ENCODE measurements around the gene PRX. TPM values are rescaled to one million over a fixed set of nuclear protein-coding genes. Genes with fewer than 3 reads are reported as not detected.
A peak's percentile ranks its signal among the peaks of the same experiment; 100 is the strongest.

The PRX gene
- total and polyA plus RNA-seq, 2 of the 13 experiments (the other 11 are each of a cell fraction or from before 2014, with no cell fraction given), result 0.66 TPM

DNA sequence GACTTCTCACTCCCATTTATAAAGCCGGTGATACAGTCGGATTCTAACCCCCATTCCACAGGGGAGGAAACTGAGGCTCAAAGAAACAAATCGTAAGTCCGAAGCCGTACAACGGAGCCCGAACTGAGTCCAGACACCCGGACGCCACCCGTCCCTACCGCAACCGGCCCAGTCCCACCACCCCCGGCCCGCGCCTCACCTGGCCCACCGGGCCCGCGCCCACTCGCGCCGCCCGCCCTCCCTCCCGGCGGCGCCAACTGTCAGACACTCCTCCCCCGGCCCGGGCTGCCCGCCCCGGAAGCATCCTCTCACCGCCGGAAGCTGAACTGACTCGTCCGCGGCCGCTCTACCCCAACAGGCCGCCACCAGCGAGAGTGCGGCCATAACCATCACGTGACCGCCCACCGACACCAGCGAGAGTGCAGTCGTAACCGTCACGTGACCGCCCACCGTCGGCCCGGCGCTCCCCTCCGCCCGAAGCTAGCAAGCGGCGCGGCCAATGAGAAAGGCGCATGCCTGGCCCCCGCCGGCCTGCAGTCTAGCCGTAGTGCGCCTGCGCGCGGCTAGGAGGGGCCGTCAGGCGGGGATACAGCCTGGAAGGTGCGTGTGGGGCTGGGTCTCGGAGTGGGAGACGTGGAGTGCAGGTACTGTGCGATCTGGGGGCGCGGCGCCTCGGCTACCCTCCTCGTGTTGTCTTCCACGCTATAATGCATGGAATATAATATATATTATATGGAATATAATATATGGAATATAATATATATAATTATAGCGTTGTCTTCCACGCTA, 64.9 kb downstream of the PRX start, which contains the start of the genes C19orf47 and PLD3 (continued):
- TF ChIP-seq, protein P1, sequence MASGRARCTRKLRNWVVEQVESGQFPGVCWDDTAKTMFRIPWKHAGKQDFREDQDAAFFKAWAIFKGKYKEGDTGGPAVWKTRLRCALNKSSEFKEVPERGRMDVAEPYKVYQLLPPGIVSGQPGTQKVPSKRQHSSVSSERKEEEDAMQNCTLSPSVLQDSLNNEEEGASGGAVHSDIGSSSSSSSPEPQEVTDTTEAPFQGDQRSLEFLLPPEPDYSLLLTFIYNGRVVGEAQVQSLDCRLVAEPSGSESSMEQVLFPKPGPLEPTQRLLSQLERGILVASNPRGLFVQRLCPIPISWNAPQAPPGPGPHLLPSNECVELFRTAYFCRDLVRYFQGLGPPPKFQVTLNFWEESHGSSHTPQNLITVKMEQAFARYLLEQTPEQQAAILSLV (CRISPR knock-in tag; IDR thresholded peaks at IDR 0.05; ENCODE audit: borderline replicate concordance), result peak; percentile 85
- TF ChIP-seq CBFB (CRISPR knock-in tag; IDR thresholded peaks at IDR 0.05) (peak; percentile 84), MED8 (CRISPR knock-in tag; IDR thresholded peaks at IDR 0.05; ENCODE audit: insufficient replicate concordance) (no peak), SOX6 (IDR thresholded peaks at IDR 0.05) (no peak), SOX6 (CRISPR knock-in tag; IDR thresholded peaks at IDR 0.05) (peak; percentile 63), ARNT2 (CRISPR knock-in tag; IDR thresholded peaks at IDR 0.05; ENCODE audit: low read depth) (no peak; the same call in 1 of the 2 replicates), RBM22 (optimal IDR thresholded peaks at IDR 0.05; ENCODE audit: low read length) (no peak), MXI1 (IDR thresholded peaks at IDR 0.05; ENCODE audit: borderline replicate concordance, low read depth, low read length) (peak; percentile 76; the same call in 1 of the 3 replicates), CENPT (CRISPR knock-in tag; IDR thresholded peaks at IDR 0.05; ENCODE audit: low read depth) (no peak), NAIF1 (CRISPR knock-in tag; IDR thresholded peaks at IDR 0.05; ENCODE audit: borderline replicate concordance) (no peak), IKZF1 (IDR thresholded peaks at IDR 0.05) (no peak), CHD2 (IDR thresholded peaks at IDR 0.05; ENCODE audit: low read depth, low read length) (no peak), ADNP (CRISPR knock-in tag; IDR thresholded peaks at IDR 0.05) (no peak), RARG (CRISPR knock-in tag; IDR thresholded peaks at IDR 0.05; ENCODE audit: low read depth) (no peak), CBX2 (IDR thresholded peaks at IDR 0.05; ENCODE audit: low read depth, low read length) (no peak), CBX2 (CRISPR knock-in tag; IDR thresholded peaks at IDR 0.05; ENCODE audit: low read depth) (no peak), ZNF749 (CRISPR knock-in tag; IDR thresholded peaks at IDR 0.05; ENCODE audit: borderline replicate concordance) (no peak), SMARCC2 (IDR thresholded peaks at IDR 0.05) (no peak)
- TF ChIP-seq, protein P2, sequence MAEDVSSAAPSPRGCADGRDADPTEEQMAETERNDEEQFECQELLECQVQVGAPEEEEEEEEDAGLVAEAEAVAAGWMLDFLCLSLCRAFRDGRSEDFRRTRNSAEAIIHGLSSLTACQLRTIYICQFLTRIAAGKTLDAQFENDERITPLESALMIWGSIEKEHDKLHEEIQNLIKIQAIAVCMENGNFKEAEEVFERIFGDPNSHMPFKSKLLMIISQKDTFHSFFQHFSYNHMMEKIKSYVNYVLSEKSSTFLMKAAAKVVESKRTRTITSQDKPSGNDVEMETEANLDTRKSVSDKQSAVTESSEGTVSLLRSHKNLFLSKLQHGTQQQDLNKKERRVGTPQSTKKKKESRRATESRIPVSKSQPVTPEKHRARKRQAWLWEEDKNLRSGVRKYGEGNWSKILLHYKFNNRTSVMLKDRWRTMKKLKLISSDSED (CRISPR knock-in tag; IDR thresholded peaks at IDR 0.05), result no peak
- TF ChIP-seq, protein P3, sequence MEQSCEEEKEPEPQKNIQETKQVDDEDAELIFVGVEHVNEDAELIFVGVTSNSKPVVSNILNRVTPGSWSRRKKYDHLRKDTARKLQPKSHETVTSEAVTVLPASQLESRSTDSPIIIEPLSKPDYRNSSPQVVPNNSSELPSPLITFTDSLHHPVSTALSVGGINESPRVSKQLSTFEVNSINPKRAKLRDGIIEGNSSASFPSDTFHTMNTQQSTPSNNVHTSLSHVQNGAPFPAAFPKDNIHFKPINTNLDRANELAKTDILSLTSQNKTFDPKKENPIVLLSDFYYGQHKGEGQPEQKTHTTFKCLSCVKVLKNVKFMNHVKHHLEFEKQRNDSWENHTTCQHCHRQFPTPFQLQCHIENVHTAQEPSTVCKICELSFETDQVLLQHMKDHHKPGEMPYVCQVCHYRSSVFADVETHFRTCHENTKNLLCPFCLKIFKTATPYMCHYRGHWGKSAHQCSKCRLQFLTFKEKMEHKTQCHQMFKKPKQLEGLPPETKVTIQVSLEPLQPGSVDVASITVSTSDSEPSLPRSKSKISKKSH (CRISPR knock-in tag; IDR thresholded peaks at IDR 0.05; ENCODE audit: borderline replicate concordance), result 0 out of 2 replicates have a peak, but pooled peaks have one; percentile 33
- TF ChIP-seq, protein P4, sequence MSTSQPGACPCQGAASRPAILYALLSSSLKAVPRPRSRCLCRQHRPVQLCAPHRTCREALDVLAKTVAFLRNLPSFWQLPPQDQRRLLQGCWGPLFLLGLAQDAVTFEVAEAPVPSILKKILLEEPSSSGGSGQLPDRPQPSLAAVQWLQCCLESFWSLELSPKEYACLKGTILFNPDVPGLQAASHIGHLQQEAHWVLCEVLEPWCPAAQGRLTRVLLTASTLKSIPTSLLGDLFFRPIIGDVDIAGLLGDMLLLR (CRISPR knock-in tag; IDR thresholded peaks at IDR 0.05), result no peak
- TF ChIP-seq, protein P5, sequence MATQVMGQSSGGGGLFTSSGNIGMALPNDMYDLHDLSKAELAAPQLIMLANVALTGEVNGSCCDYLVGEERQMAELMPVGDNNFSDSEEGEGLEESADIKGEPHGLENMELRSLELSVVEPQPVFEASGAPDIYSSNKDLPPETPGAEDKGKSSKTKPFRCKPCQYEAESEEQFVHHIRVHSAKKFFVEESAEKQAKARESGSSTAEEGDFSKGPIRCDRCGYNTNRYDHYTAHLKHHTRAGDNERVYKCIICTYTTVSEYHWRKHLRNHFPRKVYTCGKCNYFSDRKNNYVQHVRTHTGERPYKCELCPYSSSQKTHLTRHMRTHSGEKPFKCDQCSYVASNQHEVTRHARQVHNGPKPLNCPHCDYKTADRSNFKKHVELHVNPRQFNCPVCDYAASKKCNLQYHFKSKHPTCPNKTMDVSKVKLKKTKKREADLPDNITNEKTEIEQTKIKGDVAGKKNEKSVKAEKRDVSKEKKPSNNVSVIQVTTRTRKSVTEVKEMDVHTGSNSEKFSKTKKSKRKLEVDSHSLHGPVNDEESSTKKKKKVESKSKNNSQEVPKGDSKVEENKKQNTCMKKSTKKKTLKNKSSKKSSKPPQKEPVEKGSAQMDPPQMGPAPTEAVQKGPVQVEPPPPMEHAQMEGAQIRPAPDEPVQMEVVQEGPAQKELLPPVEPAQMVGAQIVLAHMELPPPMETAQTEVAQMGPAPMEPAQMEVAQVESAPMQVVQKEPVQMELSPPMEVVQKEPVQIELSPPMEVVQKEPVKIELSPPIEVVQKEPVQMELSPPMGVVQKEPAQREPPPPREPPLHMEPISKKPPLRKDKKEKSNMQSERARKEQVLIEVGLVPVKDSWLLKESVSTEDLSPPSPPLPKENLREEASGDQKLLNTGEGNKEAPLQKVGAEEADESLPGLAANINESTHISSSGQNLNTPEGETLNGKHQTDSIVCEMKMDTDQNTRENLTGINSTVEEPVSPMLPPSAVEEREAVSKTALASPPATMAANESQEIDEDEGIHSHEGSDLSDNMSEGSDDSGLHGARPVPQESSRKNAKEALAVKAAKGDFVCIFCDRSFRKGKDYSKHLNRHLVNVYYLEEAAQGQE (IDR thresholded peaks at IDR 0.05; ENCODE audit: borderline replicate concordance in 1 of 2, low read depth in 1 of 2, low read length in 2 of 2), result no peak

Measured in HepG2 (cell line).